Activated CD8-positive, alpha-beta memory T cell treated with anti-CD3 and anti-CD28 coated beads for 36 hours (primary cell): ENCODE results near the gene GPR173. TPM values are rescaled to one million over a fixed set of nuclear protein-coding genes. Genes with fewer than 3 reads are reported as not detected.

Experiments used
- CTCF ChIA-PET: fragments of 350-600 bp; sonication (Branson Sonifier 250); formaldehyde crosslinking; loops from one replicate; lab custom pipeline; 2021; ENCODE audit warnings: antibody characterized with exemption; lab: Charles Lee
- POLR2A ChIA-PET: fragments of 350-600 bp; sonication (Branson Sonifier 250); formaldehyde crosslinking; loops from one replicate; lab custom pipeline; 2021; ENCODE audit warnings: antibody characterized with exemption; lab: Charles Lee
- total RNA-seq, 2 experiments: library from RNA; stranded (reverse); gene quantifications; one replicate each; pipeline ENCODE4 v1.2.3, GENCODE V29; 2021

Gene GPR173
- total RNA-seq, 2 experiments from 2014 or later, result 0.06 to 0.17 TPM

GRCh38 chrX:53085661-53086229, 37.2 kb downstream of the GPR173 start:
- CTCF ChIA-PET, result no interaction called here
- POLR2A ChIA-PET, result no interaction called here

DNA sequence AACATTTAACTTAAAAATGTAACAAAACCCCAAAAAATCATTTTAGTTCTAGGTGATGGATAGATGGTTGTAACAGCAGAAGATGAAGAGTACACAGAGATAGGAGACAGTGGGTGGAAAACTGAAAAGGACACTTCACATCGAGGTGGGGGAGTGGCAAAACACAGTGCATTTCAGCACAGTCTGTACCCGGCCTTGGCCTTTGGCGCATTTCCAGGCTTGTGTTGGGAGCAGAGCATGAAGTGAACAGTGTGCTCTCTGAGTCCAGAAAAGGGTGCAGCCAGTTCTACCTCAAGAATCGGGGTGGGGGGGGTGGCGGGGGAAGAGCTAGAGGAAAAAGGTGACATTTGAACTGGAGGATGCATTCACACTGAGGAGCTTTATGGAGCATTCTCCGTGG, 37.9 kb downstream of the GPR173 start:
- POLR2A ChIA-PET, result interaction anchor here (0.8 kb wide), 1 partner anchor 14 kb away, joined by 4 read pairs; no protein-coding TSS in a partner anchor
- CTCF ChIA-PET, result interaction anchor here (1.1 kb wide), 1 partner anchor 14 kb away, joined by 3 read pairs; no protein-coding TSS in a partner anchor

- ChIA-PET CTCF (interaction anchor here (1.1 kb wide), 1 partner anchor 15 kb away, joined by 3 read pairs; no protein-coding TSS in a partner anchor), POLR2A (interaction anchor here (0.8 kb wide), 1 partner anchor 15 kb away, joined by 4 read pairs; no protein-coding TSS in a partner anchor)
Measured at GRCh38 chrX:53087388-53087831, 38.8 kb downstream of the GPR173 start.

GRCh38 chrX:53088136-53088974, 39.8 kb downstream of the GPR173 start:
- CTCF ChIA-PET, result interaction anchor here (2.0 kb wide), 1 partner anchor 11 kb away, joined by 5 read pairs; no protein-coding TSS in a partner anchor
- POLR2A ChIA-PET, result no interaction called here

DNA sequence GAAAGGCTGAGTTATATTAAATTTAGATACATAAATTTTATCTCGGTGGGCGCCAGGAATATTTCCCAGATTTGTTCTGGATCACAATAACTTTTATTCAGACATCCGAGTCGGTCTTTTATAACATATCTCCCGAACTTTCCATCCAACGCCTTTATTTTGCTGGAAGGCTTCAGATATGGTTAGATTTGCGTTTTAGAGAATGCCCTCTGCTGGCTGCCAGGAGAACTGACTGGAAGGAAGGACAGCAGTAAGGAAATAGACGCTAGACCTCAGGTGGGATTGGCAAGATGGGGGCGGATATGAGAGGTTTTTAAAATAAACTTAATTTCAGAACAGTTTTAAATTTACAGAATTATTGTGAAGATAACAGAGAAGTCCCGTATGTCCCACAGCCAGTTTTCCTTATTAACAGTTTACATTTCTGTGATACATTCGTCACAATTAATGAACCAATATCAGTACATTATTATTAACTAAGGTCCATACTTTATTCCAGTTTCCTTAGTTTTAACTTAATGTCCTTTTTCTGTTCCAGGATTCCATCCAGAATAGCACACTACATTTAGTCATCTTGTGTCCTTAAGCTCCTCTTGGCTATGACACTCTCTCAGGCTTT, 40.7 kb downstream of the GPR173 start:
- CTCF ChIA-PET, result interaction anchor here (1.3 to 2.0 kb wide), 2 partner anchors 12 to 17 kb away, joined by 3 to 5 read pairs; no protein-coding TSS in a partner anchor

GRCh38 chrX:53089925-53090324, 41.3 kb downstream of the GPR173 start:
- ChIA-PET CTCF (interaction anchor here (1.3 to 2.0 kb wide), 2 partner anchors 13 to 18 kb away, joined by 3 to 5 read pairs; no protein-coding TSS in a partner anchor), POLR2A (no interaction called here)

More for the DNA sequence above, 40.7 kb downstream of the GPR173 start:
- POLR2A ChIA-PET, result no interaction called here

- POLR2A ChIA-PET, result no interaction called here
- CTCF ChIA-PET, result no interaction called here
Measured at GRCh38 chrX:53091354-53091753, 42.8 kb downstream of the GPR173 start.

GRCh38 chrX:53093177-53093655, 44.6 kb downstream of the GPR173 start:
- POLR2A ChIA-PET, result no interaction called here
- CTCF ChIA-PET, result no interaction called here

DNA sequence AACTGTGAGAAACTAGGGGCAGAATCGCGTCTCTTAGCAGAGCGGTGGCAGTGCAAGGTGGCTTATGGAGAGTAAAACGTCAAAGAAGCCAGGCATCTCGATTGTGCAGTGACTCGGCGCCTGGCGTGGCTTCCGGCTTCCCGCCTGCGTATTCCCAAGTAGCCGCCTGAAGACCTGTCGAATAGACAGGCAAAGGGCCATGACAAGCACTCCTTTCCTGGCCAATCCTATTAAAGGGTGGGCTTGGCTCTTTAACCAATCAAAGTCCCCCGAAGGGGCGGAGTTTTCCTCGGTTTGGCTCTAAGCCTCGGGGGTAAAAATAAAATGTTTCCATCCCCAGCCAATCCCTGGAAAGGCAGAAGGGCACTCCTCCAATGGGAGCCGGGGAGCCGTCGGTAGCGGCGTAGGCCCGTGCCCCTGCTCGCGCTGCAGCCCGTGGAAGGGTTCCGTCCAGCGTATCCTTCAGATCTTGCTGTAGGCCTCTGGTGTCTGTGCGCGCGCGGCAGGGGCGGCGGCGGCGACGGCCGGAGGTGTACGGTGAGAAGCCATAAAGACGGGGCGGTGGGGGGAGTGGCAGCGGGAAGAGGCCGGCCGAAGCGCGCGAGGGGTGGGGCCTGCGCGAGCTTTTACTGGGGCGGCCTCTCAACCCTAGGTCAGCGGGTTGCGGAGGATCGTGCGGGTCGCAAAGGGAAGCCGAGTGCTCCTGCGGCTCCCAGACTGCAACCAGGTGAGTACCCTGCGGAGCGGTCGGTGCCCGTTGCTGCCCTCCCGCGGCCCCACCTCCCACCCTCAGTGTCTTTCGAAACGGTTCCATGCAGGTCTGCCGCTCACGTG, 45.4 kb downstream of the GPR173 start, which contains the start of gene KANTR:
KANTR (plus strand) TSS at position 395 of the 834 bp plus-strand sequence. CDS start 30,131 bp downstream, outside the sequence.
- CTCF ChIA-PET, result interaction anchor here (0.6 to 1.0 kb wide), 3 partner anchors 21 to 89 kb away, joined by 3 to 4 read pairs (median 3); partner anchors contain the start of gene GPR173
- POLR2A ChIA-PET, result interaction anchor here (1.1 to 1.3 kb wide), 2 partner anchors 12 to 22 kb away, joined by 4 to 9 read pairs; partner anchors contain the start of gene TSPYL2

GRCh38 chrX:53094582-53094905, 46.0 kb downstream of the GPR173 start:
- POLR2A ChIA-PET, result interaction anchor here (1.1 to 1.3 kb wide), 2 partner anchors 13 to 22 kb away, joined by 4 to 9 read pairs; partner anchors contain the start of gene TSPYL2
- CTCF ChIA-PET, result interaction anchor here (1.0 kb wide), 2 partner anchors 22 to 46 kb away, joined by 3 to 4 read pairs; partner anchors contain the start of gene GPR173

GRCh38 chrX:53095796-53096195, 47.2 kb downstream of the GPR173 start:
- ChIA-PET POLR2A (no interaction called here), CTCF (no interaction called here)

DNA sequence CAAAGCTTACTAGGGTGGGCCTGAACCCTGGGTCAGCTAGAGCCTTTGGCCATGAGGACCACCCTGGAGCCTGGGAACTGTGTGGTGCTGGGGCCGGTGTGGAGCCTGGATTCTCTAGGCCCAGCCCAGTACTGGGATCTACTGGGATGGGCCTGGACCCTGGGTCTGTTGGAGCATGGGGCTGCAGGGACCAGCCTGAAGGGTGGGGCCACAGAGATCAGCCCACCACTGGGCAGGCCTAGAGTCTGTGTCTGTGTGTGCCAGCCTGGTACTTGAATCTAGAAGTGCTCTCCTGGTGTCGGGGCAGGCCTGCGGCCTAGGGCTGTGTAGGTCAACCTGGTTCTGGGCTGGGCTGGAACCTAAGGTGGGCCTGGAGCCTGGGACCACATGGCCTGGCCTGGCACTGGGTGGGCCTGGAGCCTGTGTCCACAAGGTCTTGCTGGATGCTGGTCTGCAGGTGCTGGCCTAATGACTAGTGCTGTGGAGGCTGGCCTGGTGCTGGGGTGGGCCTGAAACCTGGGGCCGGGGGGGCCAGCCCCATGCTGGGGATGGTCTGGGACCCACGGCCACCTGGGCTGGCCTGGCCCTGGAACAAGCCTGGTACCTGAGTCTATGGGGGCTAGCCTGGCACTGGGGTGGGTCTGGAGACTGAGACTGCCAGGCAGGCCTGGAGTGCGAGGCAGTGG, 66.4 kb downstream of the GPR173 start:
- ChIA-PET CTCF (no interaction called here), POLR2A (no interaction called here)

DNA sequence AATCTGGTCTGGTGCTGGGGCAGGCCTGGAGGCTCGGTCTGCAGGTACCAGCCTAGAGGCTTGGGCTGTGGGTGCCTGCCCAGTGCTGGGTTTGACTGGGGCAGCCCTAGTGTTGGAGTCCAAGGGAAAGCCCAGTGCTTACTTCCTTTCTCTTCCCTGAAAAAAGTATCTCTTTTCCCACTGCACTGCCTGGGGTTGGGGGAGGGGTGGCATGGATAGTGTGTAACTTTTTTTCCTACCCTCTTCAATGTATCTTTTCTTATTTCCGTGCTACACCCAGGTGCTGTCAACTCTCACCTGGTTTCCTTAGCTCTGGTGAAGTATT, 66.9 kb downstream of the GPR173 start:
- ChIA-PET POLR2A (no interaction called here), CTCF (no interaction called here)

GRCh38 chrX:53116101-53116500, 67.5 kb downstream of the GPR173 start:
- CTCF ChIA-PET, result interaction anchor here (0.6 kb wide), 1 partner anchor 1167 kb away, joined by 3 read pairs; no protein-coding TSS in a partner anchor
- POLR2A ChIA-PET, result no interaction called here

- CTCF ChIA-PET, result no interaction called here
- POLR2A ChIA-PET, result no interaction called here
Measured at GRCh38 chrX:53122013-53122412, 73.4 kb downstream of the GPR173 start.

DNA sequence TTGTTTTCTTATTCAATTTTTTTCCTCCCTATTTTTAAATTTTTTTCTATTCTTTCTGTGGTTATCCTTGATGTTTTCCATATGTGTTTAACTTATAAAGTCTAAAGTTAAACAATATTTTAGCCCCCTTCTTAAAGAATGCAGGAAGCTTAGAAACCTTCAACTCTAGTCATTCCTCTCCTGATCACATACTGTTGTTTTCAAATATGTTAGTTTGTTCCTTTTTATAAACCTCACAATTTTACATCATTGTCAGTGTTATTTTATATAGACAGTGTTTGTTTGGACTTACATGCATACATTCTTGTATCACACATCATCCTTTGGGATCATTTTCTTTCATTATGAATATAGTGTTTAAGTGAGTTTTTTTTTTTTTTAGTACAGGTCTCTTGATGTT, 76.9 kb downstream of the GPR173 start:
- ChIA-PET POLR2A (no interaction called here), CTCF (no interaction called here)

GRCh38 chrX:53126377-53126776, 77.8 kb downstream of the GPR173 start:
- POLR2A ChIA-PET, result no interaction called here

More at GRCh38 chrX:53126377-53126776, 77.8 kb downstream of the GPR173 start:
- CTCF ChIA-PET, result no interaction called here
